Epidermal melanocyte (primary cell): ENCODE measurements around the gene OTULINL.

Experiments
- DNase-seq: peaks from one replicate; pipeline ENCODE4 v3.0.0; 2011; ENCODE audit warnings: low spot score; ENCODE audit not compliant: insufficient read length

Gene OTULINL

GRCh38 chr5:14599476-14600127 is 18.0 kb downstream of the OTULINL start:
- no peak for DNase-seq

DNA sequence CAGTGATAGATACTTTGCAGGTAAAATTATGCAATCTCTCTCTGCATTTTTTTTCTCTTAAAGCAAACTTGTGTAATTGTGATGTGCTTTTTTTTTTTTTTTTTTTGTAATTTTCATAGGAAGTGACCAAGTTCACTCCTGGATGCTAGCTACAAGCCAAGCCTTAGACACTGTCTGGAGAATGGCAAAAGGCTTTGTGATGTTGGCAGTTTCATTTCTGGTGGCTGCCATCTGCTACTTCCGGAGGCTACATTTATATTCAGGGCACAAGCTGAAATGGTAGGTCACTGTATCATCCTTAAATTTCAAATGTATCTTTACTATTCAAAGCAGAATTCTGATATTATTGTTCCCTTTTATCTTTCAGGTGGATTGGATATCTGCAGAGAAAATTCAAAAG is 19.3 kb downstream of the OTULINL start:
- no peak for DNase-seq

DNA sequence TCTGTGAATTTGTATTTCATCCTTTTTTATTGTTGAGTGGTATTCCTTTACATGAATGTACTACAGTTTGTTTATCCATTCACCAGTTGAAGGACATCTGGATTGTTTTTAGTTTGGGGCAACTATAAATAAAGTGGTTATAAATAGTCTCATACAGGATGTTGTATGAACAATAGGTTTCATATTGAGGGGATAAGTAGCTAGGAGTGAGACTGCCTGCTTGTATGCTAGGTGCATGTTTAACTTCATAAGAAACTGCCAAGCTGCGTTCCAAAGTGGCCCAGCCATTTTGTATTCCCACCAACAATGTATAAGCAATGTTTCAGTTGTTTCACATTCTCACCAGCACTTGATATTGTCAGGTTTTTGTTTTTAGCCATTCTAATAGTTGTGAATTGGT is 21.5 kb downstream of the OTULINL start:
- no peak for DNase-seq

GRCh38 chr5:14607104-14607503 is 25.5 kb downstream of the OTULINL start:
- DNase-seq: no peak

GRCh38 chr5:14608169-14608568 is 26.6 kb downstream of the OTULINL start:
- DNase-seq: no peak

- DNase-seq: no peak
Observed at GRCh38 chr5:14611737-14612136, 30.1 kb downstream of the OTULINL start.

GRCh38 chr5:14614490-14614889 is 32.9 kb downstream of the OTULINL start:
- DNase-seq: no peak

GRCh38 chr5:14615365-14615764 is 33.8 kb downstream of the OTULINL start:
- DNase-seq: no peak

- DNase-seq: no peak
Observed at GRCh38 chr5:14617441-14617840, 35.8 kb downstream of the OTULINL start.

GRCh38 chr5:14627270-14627669 is 45.7 kb downstream of the OTULINL start:
- no peak for DNase-seq

- no peak for DNase-seq
Observed at GRCh38 chr5:14628346-14628745, 46.8 kb downstream of the OTULINL start.

DNA sequence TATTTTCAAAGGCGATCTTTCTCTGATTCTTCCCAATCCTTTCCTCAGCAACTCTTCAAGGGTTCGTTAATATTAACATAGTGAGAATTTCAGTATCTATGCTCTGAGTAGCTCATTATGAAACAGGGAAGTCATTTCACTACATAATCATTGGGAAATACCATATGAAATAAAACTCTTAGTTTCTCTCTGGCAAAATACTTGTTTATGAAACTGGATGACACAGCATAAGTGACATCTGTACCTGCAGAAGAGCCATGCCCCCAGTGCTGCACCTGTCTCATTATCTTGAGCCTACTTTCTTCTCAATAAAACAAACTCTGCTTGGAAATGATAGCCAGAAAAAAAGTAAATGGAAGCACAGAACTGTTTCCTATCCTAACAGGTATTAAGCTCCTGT is 49.1 kb downstream of the OTULINL start:
- no peak for DNase-seq

DNA sequence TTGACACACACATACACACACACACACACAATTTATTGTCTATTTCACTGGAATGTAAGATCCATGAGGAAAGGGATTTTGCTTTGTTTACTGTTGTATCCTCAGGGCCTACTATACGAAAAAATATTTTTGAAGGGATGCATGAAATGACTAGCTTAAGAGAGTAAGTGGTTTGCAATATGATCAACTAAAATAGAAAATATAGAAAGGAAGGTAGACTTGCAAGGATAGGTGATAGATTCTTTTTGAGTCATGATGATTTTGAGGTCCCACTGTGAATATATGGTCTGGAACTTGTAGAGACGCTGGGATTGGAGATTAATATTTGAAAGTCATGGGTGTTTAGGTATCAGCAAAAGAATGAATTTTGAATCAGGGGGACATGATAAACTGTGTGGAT is 54.1 kb downstream of the OTULINL start:
- no peak for DNase-seq

GRCh38 chr5:14640765-14641164 is 59.2 kb downstream of the OTULINL start:
- DNase-seq: no peak

DNA sequence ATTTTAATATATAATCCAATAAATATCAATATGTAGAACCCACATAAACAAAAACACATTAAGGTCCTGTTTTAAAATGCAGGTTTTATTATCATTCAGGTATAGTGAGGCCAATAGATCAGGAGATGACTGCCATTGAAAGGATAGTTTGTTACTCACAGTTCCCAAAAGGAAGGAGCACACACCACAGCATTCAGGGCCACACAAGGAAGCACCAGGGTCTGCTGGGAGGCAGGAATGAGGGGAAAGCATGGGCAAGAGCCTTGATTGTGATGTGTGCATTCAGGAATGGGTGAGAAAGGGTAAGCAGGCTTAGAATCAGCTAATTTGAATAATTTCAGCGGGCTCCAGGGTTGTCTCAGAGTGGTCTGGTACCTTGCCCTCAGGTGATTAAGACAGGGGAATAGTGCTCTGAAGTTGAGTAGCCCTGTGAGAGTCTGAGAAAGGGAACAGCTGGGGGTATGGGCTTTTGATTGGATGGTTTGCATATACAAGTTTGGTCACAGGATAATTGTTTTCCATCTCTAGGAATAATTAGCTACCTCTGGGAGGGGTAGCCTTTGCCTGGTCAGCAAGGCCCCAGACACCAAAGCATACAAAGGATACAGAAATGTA is 63.1 kb downstream of the OTULINL start:
- DNase-seq: no peak

- no peak for DNase-seq
Observed at GRCh38 chr5:14650052-14650451, 68.5 kb downstream of the OTULINL start.

DNA sequence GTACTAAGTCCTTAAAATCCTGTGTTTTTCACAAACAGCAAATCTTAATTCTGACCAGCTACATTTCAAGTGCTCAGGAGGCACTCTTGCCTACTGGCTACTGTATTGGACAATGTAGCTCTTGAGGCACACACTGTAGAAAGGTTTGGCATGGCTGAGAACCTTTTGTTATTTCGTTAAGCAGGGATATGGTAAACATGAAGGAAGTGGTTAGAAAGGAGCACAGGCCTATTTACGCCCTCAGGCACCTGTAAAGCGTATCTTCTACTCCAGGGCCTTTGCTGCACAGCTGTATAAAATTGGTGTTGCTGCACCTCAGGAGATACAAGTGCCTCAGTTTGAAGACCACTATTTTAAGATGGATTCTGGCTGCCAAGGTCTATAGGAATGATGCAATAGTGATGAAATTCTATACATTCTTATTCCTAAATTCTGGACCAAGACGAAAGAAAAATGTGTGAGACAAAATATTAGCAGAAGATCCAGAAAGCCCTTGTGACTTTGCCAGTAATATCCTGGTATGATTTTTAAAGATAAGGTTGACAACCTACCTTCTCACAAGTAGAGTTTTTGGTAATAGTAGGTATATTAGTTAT is 73.7 kb downstream of the OTULINL start:
- no peak for DNase-seq

DNA sequence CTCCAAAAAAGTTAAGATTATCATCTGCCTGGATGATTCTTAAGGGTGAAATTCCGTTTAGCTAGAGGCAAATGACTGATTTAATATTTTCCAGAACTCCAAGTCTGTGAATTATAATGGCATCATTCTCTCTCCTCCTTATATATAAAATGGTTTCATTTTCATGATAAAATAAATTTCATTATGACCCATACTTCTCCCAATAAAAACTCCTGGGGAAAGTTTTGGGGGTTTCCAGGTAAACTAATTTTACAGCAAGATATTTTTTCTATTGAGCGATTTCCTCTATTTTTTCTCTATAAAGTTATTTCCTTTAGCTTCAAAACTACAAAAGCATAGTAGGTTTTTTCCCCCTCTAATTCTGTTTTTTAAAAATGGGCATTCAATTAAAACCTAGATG is 75.3 kb downstream of the OTULINL start:
- DNase-seq: no peak

- no peak for DNase-seq
Observed at GRCh38 chr5:14659821-14660607, 78.4 kb downstream of the OTULINL start.

DNA sequence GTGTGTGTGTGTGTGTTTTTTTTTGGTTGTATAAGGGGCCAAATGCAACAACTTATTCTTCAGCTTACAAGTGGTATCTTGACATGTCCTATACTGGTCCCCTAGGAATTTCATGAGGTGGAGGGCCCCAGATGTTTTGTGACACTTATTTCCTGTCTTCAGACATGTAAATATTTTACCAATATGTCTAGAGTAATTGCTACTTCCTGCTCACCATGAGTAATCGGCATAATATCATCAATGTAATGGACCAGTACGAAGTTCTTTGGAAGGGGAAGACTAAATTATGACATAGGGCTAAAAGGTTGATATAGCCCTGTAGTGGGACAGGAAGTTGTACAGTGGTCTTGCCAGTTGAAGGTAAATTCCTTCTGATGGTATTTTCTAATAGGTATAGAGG is 79.2 kb downstream of the OTULINL start:
- DNase-seq: no peak
